ENCODE results near the gene UBA1.

- no peak for TF ChIP-seq CTCF (IDR thresholded peaks at IDR 0.05; ENCODE audit: low read length)
- TF ChIP-seq EZH2 (IDR thresholded peaks at IDR 0.05; ENCODE audit: borderline replicate concordance, low read length) = no peak
These were observed 15.3 kb upstream of the UBA1 start for GRCh38 chrX:47178337-47178736.

All from OCI-LY1 (cell line).